Upper lobe of left lung (tissue), 6 donors: Measurements from ENCODE around the gene OVAAL. TPM values are rescaled to one million over a fixed set of nuclear protein-coding genes. Genes with fewer than 3 reads are reported as not detected.
A peak's percentile ranks its signal among the peaks of the same experiment; 100 is the strongest.

Experiments
- ATAC-seq, 2 donors: fragments of 200-7000 bp; cut with Tn5 transposase; one replicate each; pipeline ENCODE4 v1.9.1; 2022; ENCODE audit warnings: mild to moderate bottlenecking in 2 of 2, moderate library complexity in 2 of 2; ENCODE audit not compliant: low FRiP score in 2 of 2
- DNase-seq, 2 donors: peaks; one replicate each; pipeline ENCODE4 v3.0.0-alpha.2; 2019 to 2020
- H3K27ac ChIP-seq, 4 donors: fragments of 200-600 bp; sonication (generic); one replicate each; pipeline ENCODE4 v1.5.1; 2016 to 2019
- H3K27me3 ChIP-seq, 4 donors: fragments of 200-600 bp; sonication (generic); one replicate each; pipeline ENCODE4 v1.5.1; 2017 to 2019
- H3K36me3 ChIP-seq, 4 donors: fragments of 200-600 bp; sonication (generic); one replicate each; pipeline ENCODE4 v1.5.1; 2016 to 2019
- H3K4me1 ChIP-seq, 4 donors: fragments of 200-600 bp; sonication (generic); one replicate each; pipeline ENCODE4 v1.5.1; 2018 to 2019
- H3K4me3 ChIP-seq, 4 donors: fragments of 200-600 bp; sonication (generic); one replicate each; pipeline ENCODE4 v1.5.1; 2017 to 2019; ENCODE audit warnings: mild to moderate bottlenecking in 2 of 4, moderate library complexity in 1 of 4
- H3K9me3 ChIP-seq, 4 donors: fragments of 200-600 bp; sonication (generic); one replicate each; pipeline ENCODE4 v1.5.1; 2018 to 2019
- CTCF ChIP-seq, 6 experiments: fragments of 450-650 bp in 4 of 6; fragments of 200-600 bp in 2 of 6; sonication (generic) in 2 of 6; IDR thresholded peaks; one replicate each; pipeline ENCODE4 v1.5.1; 2016 to 2019; ENCODE audit warnings: antibody characterized with exemption in 6 of 6
- EP300 ChIP-seq, 4 donors: sonication (generic); formaldehyde crosslinking; IDR thresholded peaks; one replicate each; pipeline ENCODE4 v1.5.1; 2017; ENCODE audit warnings: antibody characterized with exemption in 4 of 4, control low read depth in 2 of 4
- POLR2A ChIP-seq, 4 donors: fragments of 450-650 bp; IDR thresholded peaks; one replicate each; pipeline ENCODE4 v1.5.1; 2016 to 2017; ENCODE audit warnings: antibody characterized with exemption in 4 of 4, mild to moderate bottlenecking in 2 of 4
- POLR2AphosphoS5 ChIP-seq, 2 donors: sonication (generic); formaldehyde crosslinking; IDR thresholded peaks; one replicate each; pipeline ENCODE4 v1.5.1; 2017; ENCODE audit warnings: antibody characterized with exemption in 2 of 2
- WGBS, 2 donors: methylation state at CpG; one replicate each; pipeline ENCODE4 v1.1.5; 2017 to 2018; 5-methylcytosine and 5-hydroxymethylcytosine counted together
- total RNA-seq, 6 donors: library from RNA; depleted of rRNA in 4 of 6; stranded (reverse); fragments of >200 nt in 4 of 6; gene quantifications; one replicate each; pipeline versions ENCODE4 v1.1.0 to v1.2.1, GENCODE V29; 2016 to 2021
- donor health status: DM: no; HTN: no; CAD: no; lungs with moderate emphysema.
- donor health status: DM: no; HTN: yes; CAD: no; lungs with severe emphysema.

The OVAAL gene
- total RNA-seq, 6 donors from 2014 or later: not detected

- H3K9me3 ChIP-seq: no peaks in the 10 kb centered on the region
- peaks cover 0 to 9% (median 3%) of the 10 kb centered on the region in 4 donors for H3K4me1 ChIP-seq
- no peak overlapping the region for H3K4me3 ChIP-seq
- H3K36me3 ChIP-seq: no peaks in the 10 kb centered on the region
- WGBS, 2 donors: 81% methylated on average over 5 of the region's 5 CpGs
- ATAC-seq (no peak), DNase-seq (no peak)
- H3K27ac ChIP-seq: no peak overlapping the region
- no peak for TF ChIP-seq EP300 (IDR thresholded peaks at IDR 0.05)
- no peak for TF ChIP-seq CTCF (IDR thresholded peaks at IDR 0.05)
- no peak for TF ChIP-seq POLR2A (IDR thresholded peaks at IDR 0.05)
- no peak for TF ChIP-seq POLR2AphosphoS5 (IDR thresholded peaks at IDR 0.05)
- H3K27me3 ChIP-seq: no peaks in the 10 kb centered on the region
Measured at GRCh38 chr1:180560868-180561600, 2.3 kb downstream of the OVAAL start.

- H3K4me1 ChIP-seq: peaks cover 0 to 9% (median 3%) of the 10 kb centered on the region in 4 donors
- H3K9me3 ChIP-seq: no peaks in the 10 kb centered on the region
- TF ChIP-seq CTCF (IDR thresholded peaks at IDR 0.05) (no peak), POLR2AphosphoS5 (IDR thresholded peaks at IDR 0.05) (no peak), POLR2A (IDR thresholded peaks at IDR 0.05) (no peak), EP300 (IDR thresholded peaks at IDR 0.05) (no peak)
- WGBS, 2 donors: 75 to 94% methylated on average over 1 of the region's 1 CpG
- H3K4me3 ChIP-seq: no peak overlapping the region
- no peaks in the 10 kb centered on the region for H3K27me3 ChIP-seq
- no peaks in the 10 kb centered on the region for H3K36me3 ChIP-seq
- DNase-seq (no peak), ATAC-seq (no peak)
- H3K27ac ChIP-seq: peak overlapping the region in 2 of 4 donors; percentile 13 to 39
Measured at GRCh38 chr1:180562640-180563025, 3.9 kb downstream of the OVAAL start.

GRCh38 chr1:180563026-180563827, 4.5 kb downstream of the OVAAL start:
- no peaks in the 10 kb centered on the region for H3K36me3 ChIP-seq
- H3K4me3 ChIP-seq: no peak overlapping the region
- TF ChIP-seq POLR2A (IDR thresholded peaks at IDR 0.05): no peak
- no peak for TF ChIP-seq EP300 (IDR thresholded peaks at IDR 0.05)
- no peak for TF ChIP-seq CTCF (IDR thresholded peaks at IDR 0.05)
- TF ChIP-seq POLR2AphosphoS5 (IDR thresholded peaks at IDR 0.05): no peak
- DNase-seq (no peak), ATAC-seq (no peak)
- peak overlapping the region in 2 of 4 donors; percentile 13 to 39 for H3K27ac ChIP-seq
- no peaks in the 10 kb centered on the region for H3K9me3 ChIP-seq
- peaks cover 0 to 9% (median 3%) of the 10 kb centered on the region in 4 donors for H3K4me1 ChIP-seq
- WGBS, 2 donors: 78 to 83% methylated on average over 14 of the region's 14 CpGs
- no peaks in the 10 kb centered on the region for H3K27me3 ChIP-seq

- no peak for DNase-seq
- no peaks in the 10 kb centered on the region for H3K36me3 ChIP-seq
- peak overlapping the region in 1 of 4 donors; percentile 11 for H3K4me3 ChIP-seq
- no peaks in the 10 kb centered on the region for H3K9me3 ChIP-seq
- WGBS, 2 donors: 70 to 74% methylated on average over 4 of the region's 4 CpGs
- H3K27ac ChIP-seq: peak overlapping the region in 1 of 4 donors; percentile 55
- TF ChIP-seq EP300 (IDR thresholded peaks at IDR 0.05) (no peak), POLR2AphosphoS5 (IDR thresholded peaks at IDR 0.05) (no peak), POLR2A (IDR thresholded peaks at IDR 0.05) (no peak), CTCF (IDR thresholded peaks at IDR 0.05) (no peak)
- H3K27me3 ChIP-seq: no peaks in the 10 kb centered on the region
- ATAC-seq: no peak
- peaks cover 0 to 9% (median 3%) of the 10 kb centered on the region in 4 donors for H3K4me1 ChIP-seq
Measured at GRCh38 chr1:180565121-180565871, 6.5 kb downstream of the OVAAL start.
